Measurements from ENCODE around the gene MAPK8IP2. TPM values are rescaled to one million over a fixed set of nuclear protein-coding genes. Genes with fewer than 3 reads are reported as not detected.

The MAPK8IP2 gene
- 0.29 to 1.0 TPM (median 0.31 TPM) in 3 replicates for polyA plus RNA-seq
- 0.21 TPM for polyA plus RNA-seq (2011; ENCODE audit: low read depth)
- 0.33 and 0.90 TPM in 2 replicates for polyA plus RNA-seq (2011; cell fraction: cytosol; rRNA removed)
- polyA plus RNA-seq (2011; cell fraction: nucleus; rRNA removed), result 1.6 and 2.5 TPM in 2 replicates
- polyA plus RNA-seq (2012; ENCODE audit: low replicate concordance), result 0.68 and 0.85 TPM in 2 replicates
- polyA minus RNA-seq, result 0.29 to 1.9 TPM (median 1.2 TPM) in 3 replicates
- 1.5 TPM for polyA minus RNA-seq (2011; cell fraction: cytosol; rRNA and poly(A)+ RNA removed)
- 2.6 and 2.8 TPM in 2 replicates for polyA minus RNA-seq (2011; cell fraction: nucleus; rRNA and poly(A)+ RNA removed)

GRCh38 chr22:50600538-50600937, at the start of gene MAPK8IP2:
Gene MAPK8IP2, plus strand, starts transcription at chr22:50600793. Its CDS starts 26 bp downstream, at chr22:50600819.
- Histone ChIP-seq H3K27me3 (ENCODE audit: control insufficient read depth, extremely low read depth, insufficient read depth, low read length) (peaks cover 55% of the 10 kb centered on the region), H3K9ac (ENCODE audit: control insufficient read depth, extremely low read depth, insufficient read depth, low read length) (no peak within 1 kb of the TSS), H3K4me3 (ENCODE audit: control insufficient read depth in 2 of 3, extremely low read depth in 1 of 3, insufficient read depth in 2 of 3, low read depth in 1 of 3, low read length in 3 of 3) (peak within 1 kb of the TSS in 1 of 3 experiments; percentile 27), H3K79me2 (ENCODE audit: control insufficient read depth, insufficient read depth, low read length) (no peaks in the 10 kb centered on the region), H3K4me2 (ENCODE audit: control insufficient read depth, extremely low read depth, insufficient read depth, low read depth, low read length) (no peak within 1 kb of the TSS), H3K27ac (ENCODE audit: control insufficient read depth, insufficient read depth, low read length) (no peak within 1 kb of the TSS), H3K4me1 (ENCODE audit: control insufficient read depth, extremely low read depth, insufficient read depth, low read length) (no peaks in the 10 kb centered on the region), H3K9me1 (ENCODE audit: control insufficient read depth, extremely low read depth, insufficient read depth, low read length) (no peaks in the 10 kb centered on the region), H4K20me1 (ENCODE audit: control insufficient read depth, extremely low read depth, insufficient read depth, low read length) (no peaks in the 10 kb centered on the region), H3K36me3 (ENCODE audit: control insufficient read depth in 2 of 2, extremely low read depth in 1 of 2, insufficient read depth in 2 of 2, low read length in 2 of 2) (no peaks in the 10 kb centered on the region), H3K9me3 (ENCODE audit: control insufficient read depth, low read depth, low read length) (no peaks in the 10 kb centered on the region), H2AFZ (ENCODE audit: control insufficient read depth, low read length) (no peak within 1 kb of the TSS)
- dilution Hi-C loops (cut with MboI; ENCODE audit: extremely low pct_ligation_motif_present, low sequenced_read_pairs), result no loop called here
- TF ChIP-seq EZH2 (IDR thresholded peaks at IDR 0.05; ENCODE audit: low read length) (no peak), CTCF (optimal IDR thresholded peaks at IDR 0.05 in 1 of 3, IDR thresholded peaks at IDR 0.05 in 1 of 3, conservative IDR thresholded peaks at IDR 0.05 in 1 of 3; ENCODE audit: extremely low read depth in 1 of 3, insufficient read depth in 2 of 3, low read length in 3 of 3) (no peak)
- FAIRE-seq (no peak), DNase-seq (ENCODE audit: low read depth, low spot score) (no peak)

GRCh38 chr22:50551160-50551752, 49.3 kb upstream of the MAPK8IP2 start:
- no peak overlapping the region for H3K4me3 ChIP-seq (ENCODE audit: control insufficient read depth in 2 of 3, extremely low read depth in 1 of 3, insufficient read depth in 2 of 3, low read depth in 1 of 3, low read length in 3 of 3)
- no peaks in the 10 kb centered on the region for H3K36me3 ChIP-seq (ENCODE audit: control insufficient read depth in 2 of 2, extremely low read depth in 1 of 2, insufficient read depth in 2 of 2, low read length in 2 of 2)
- dilution Hi-C loops (cut with MboI; ENCODE audit: extremely low pct_ligation_motif_present, low sequenced_read_pairs), result no loop called here
- TF ChIP-seq EZH2 (IDR thresholded peaks at IDR 0.05; ENCODE audit: low read length) (no peak), CTCF (optimal IDR thresholded peaks at IDR 0.05 in 1 of 3, IDR thresholded peaks at IDR 0.05 in 1 of 3, conservative IDR thresholded peaks at IDR 0.05 in 1 of 3; ENCODE audit: extremely low read depth in 1 of 3, insufficient read depth in 2 of 3, low read length in 3 of 3) (no peak)
- no peaks in the 10 kb centered on the region for H4K20me1 ChIP-seq (ENCODE audit: control insufficient read depth, extremely low read depth, insufficient read depth, low read length)
- H3K27me3 ChIP-seq (ENCODE audit: control insufficient read depth, extremely low read depth, insufficient read depth, low read length), result peaks cover 13% of the 10 kb centered on the region
- H3K79me2 ChIP-seq (ENCODE audit: control insufficient read depth, insufficient read depth, low read length), result no peaks in the 10 kb centered on the region
- no peak overlapping the region for H3K27ac ChIP-seq (ENCODE audit: control insufficient read depth, insufficient read depth, low read length)
- FAIRE-seq (no peak), DNase-seq (ENCODE audit: low read depth, low spot score) (no peak)
- no peaks in the 10 kb centered on the region for H3K9me3 ChIP-seq (ENCODE audit: control insufficient read depth, low read depth, low read length)
- H3K4me2 ChIP-seq (ENCODE audit: control insufficient read depth, extremely low read depth, insufficient read depth, low read depth, low read length), result no peak overlapping the region
- no peaks in the 10 kb centered on the region for H3K4me1 ChIP-seq (ENCODE audit: control insufficient read depth, extremely low read depth, insufficient read depth, low read length)
- no peaks in the 10 kb centered on the region for H3K9me1 ChIP-seq (ENCODE audit: control insufficient read depth, extremely low read depth, insufficient read depth, low read length)
- no peak overlapping the region for H3K9ac ChIP-seq (ENCODE audit: control insufficient read depth, extremely low read depth, insufficient read depth, low read length)
- H2AFZ ChIP-seq (ENCODE audit: control insufficient read depth, low read length), result no peak overlapping the region

Data from keratinocyte (primary cell).